Neutrophil (primary cell): ENCODE measurements around the gene ZSCAN10.
"Not testable (repeated sequence)": the region's sequence is repeated elsewhere in the genome, so short reads cannot be mapped to it uniquely, and the experiment has no call there.

Experiments used
- H3K27ac ChIP-seq: fragments of 200-600 bp; sonication (generic); 2 replicates; pipeline ENCODE4 v1.5.1; 2016; ENCODE audit warnings: mild to moderate bottlenecking, moderate library complexity
- H3K27me3 ChIP-seq: fragments of 200-600 bp; sonication (generic); 2 replicates; pipeline ENCODE4 v1.6.0; 2016; ENCODE audit warnings: mild to moderate bottlenecking
- H3K36me3 ChIP-seq: fragments of 200-600 bp; sonication (generic); 2 replicates; pipeline ENCODE4 v1.5.1; 2017
- H3K4me1 ChIP-seq, 2 experiments: fragments of 200-600 bp in 1 of 2; sonication (generic) in 1 of 2; 1 replicate in 1 of 2; 2 replicates in 1 of 2; pipeline versions ENCODE4 v1.5.1 to v1.6.1; 2013 to 2016; ENCODE audit warnings: low read depth in 1 of 2, low read length in 1 of 2, mild to moderate bottlenecking in 1 of 2, moderate library complexity in 1 of 2; ENCODE audit not compliant: control insufficient read depth in 1 of 2, insufficient read depth in 1 of 2
- H3K4me3 ChIP-seq, 2 experiments: fragments of 200-600 bp in 1 of 2; sonication (generic) in 1 of 2; 1 replicate in 1 of 2; 2 replicates in 1 of 2; pipeline ENCODE4 v1.5.1; 2013 to 2016; ENCODE audit warnings: low read depth in 1 of 2, low read length in 1 of 2, mild to moderate bottlenecking in 1 of 2, moderate library complexity in 1 of 2
- H3K9me3 ChIP-seq: fragments of 200-600 bp; sonication (generic); 2 replicates; pipeline ENCODE4 v1.5.1; 2016
- CTCF ChIP-seq: fragments of 200-600 bp; sonication (generic); IDR thresholded peaks from 2 replicates; pipeline ENCODE4 v1.5.1; 2016; ENCODE audit warnings: antibody characterized with exemption

Gene ZSCAN10

GRCh38 chr16:3074860-3075522 lies 24.1 kb downstream of the ZSCAN10 start:
- H3K27me3 ChIP-seq, result no peaks in the 10 kb centered on the region
- H3K9me3 ChIP-seq, result no peaks in the 10 kb centered on the region
- peaks cover 32% of the 10 kb centered on the region for H3K36me3 ChIP-seq
- TF ChIP-seq CTCF, result no peak
- H3K27ac ChIP-seq, result peak overlapping the region; percentile 91
- peak overlapping the region; percentile 58 to 59 for H3K4me3 ChIP-seq
- H3K4me1 ChIP-seq, result peaks cover 68 to 69% of the 10 kb centered on the region in 2 experiments

- peak overlapping the region; percentile 58 to 59 for H3K4me3 ChIP-seq
- H3K4me1 ChIP-seq, result peaks cover 76 to 77% of the 10 kb centered on the region in 2 experiments
Observed at GRCh38 chr16:3073448-3073847, 25.6 kb downstream of the ZSCAN10 start.

GRCh38 chr16:3072576-3073263 lies 26.4 kb downstream of the ZSCAN10 start:
- H3K36me3 ChIP-seq, result peaks cover 16% of the 10 kb centered on the region
- H3K4me3 ChIP-seq, result peak overlapping the region; percentile 20 to 30
- H3K9me3 ChIP-seq, H3K27me3 ChIP-seq: not testable (repeated sequence)
- peak overlapping the region; percentile 91 for H3K27ac ChIP-seq
- peaks cover 76 to 77% of the 10 kb centered on the region in 2 experiments for H3K4me1 ChIP-seq

More at GRCh38 chr16:3073448-3073847, 25.6 kb downstream of the ZSCAN10 start:
- Histone ChIP-seq H3K27ac (peak overlapping the region; percentile 91), H3K36me3 (peaks cover 23% of the 10 kb centered on the region), H3K27me3 (no peaks in the 10 kb centered on the region), H3K9me3 (no peaks in the 10 kb centered on the region)
- no peak for TF ChIP-seq CTCF

- H3K4me3 ChIP-seq, H3K9me3 ChIP-seq, H3K27me3 ChIP-seq: not testable (repeated sequence)
- Histone ChIP-seq H3K36me3 (peaks cover 10% of the 10 kb centered on the region), H3K27ac (peak overlapping the region; percentile 91), H3K4me1 (peaks cover 76 to 77% of the 10 kb centered on the region in 2 experiments)
Observed at GRCh38 chr16:3072148-3072547, 26.9 kb downstream of the ZSCAN10 start.

GRCh38 chr16:3071655-3072054 lies 27.4 kb downstream of the ZSCAN10 start:
- Histone ChIP-seq H3K9me3 (no peaks in the 10 kb centered on the region), H3K36me3 (peaks cover 5% of the 10 kb centered on the region), H3K4me3 (no peak overlapping the region), H3K27ac (peak overlapping the region; percentile 91), H3K4me1 (peaks cover 72 to 73% of the 10 kb centered on the region in 2 experiments), H3K27me3 (no peaks in the 10 kb centered on the region)
- TF ChIP-seq CTCF, result no peak

- no peak for TF ChIP-seq CTCF
- Histone ChIP-seq H3K27me3 (no peaks in the 10 kb centered on the region), H3K4me1 (peaks cover 62 to 63% of the 10 kb centered on the region in 2 experiments), H3K27ac (peak overlapping the region; percentile 91), H3K9me3 (no peaks in the 10 kb centered on the region), H3K4me3 (no peak overlapping the region), H3K36me3 (no peaks in the 10 kb centered on the region)
Observed at GRCh38 chr16:3070608-3071111, 28.4 kb downstream of the ZSCAN10 start.

GRCh38 chr16:3069146-3069545 lies 29.9 kb downstream of the ZSCAN10 start:
- not testable (repeated sequence) for H3K36me3 ChIP-seq, H3K9me3 ChIP-seq, H3K27me3 ChIP-seq, H3K4me3 ChIP-seq
- H3K4me1 ChIP-seq, result peaks cover 47 to 48% of the 10 kb centered on the region in 2 experiments
- H3K27ac ChIP-seq, result peak overlapping the region; percentile 31
